Fibroblast of mammary gland (primary cell): ENCODE measurements around the gene HSPB3.

Experiments
- DNase-seq: peaks from one replicate; pipeline ENCODE4 v3.0.0-alpha.2; 2010; ENCODE audit warnings: low read depth
- H3K4me3 ChIP-seq: 2 replicates; pipeline ENCODE4 v1.5.1; 2011; ENCODE audit warnings: low read depth, mild to moderate bottlenecking, low read length, moderate library complexity; ENCODE audit not compliant: control insufficient read depth
- CTCF ChIP-seq: conservative IDR thresholded peaks from 2 replicates; pipeline ENCODE4 v1.5.1; 2011; ENCODE audit warnings: low read depth, low read length, inconsistent platforms; ENCODE audit not compliant: control insufficient read depth, insufficient read depth

Gene HSPB3

DNA sequence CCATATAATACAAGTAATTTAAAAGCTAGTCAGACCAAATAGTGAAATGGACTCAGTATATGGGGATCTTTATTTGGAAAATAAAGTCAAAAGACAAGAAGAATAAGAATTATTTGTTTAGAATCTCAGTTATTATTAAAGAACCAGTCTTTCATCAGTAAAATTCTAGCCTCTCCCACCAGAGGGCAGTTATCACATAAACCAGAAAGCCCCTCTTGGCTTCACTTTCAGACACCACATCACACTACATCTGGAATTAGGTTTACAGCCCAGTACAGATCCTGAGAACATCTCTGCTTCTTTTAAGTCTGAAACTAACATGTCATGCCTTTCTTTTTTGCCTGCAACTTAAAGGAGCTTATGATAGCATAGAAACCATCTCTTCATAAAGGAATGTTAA is 12.2 kb upstream of the HSPB3 start:
- peak; percentile 64 for TF ChIP-seq CTCF
- DNase-seq = peak; percentile 65
- no peak overlapping the region for H3K4me3 ChIP-seq

DNA sequence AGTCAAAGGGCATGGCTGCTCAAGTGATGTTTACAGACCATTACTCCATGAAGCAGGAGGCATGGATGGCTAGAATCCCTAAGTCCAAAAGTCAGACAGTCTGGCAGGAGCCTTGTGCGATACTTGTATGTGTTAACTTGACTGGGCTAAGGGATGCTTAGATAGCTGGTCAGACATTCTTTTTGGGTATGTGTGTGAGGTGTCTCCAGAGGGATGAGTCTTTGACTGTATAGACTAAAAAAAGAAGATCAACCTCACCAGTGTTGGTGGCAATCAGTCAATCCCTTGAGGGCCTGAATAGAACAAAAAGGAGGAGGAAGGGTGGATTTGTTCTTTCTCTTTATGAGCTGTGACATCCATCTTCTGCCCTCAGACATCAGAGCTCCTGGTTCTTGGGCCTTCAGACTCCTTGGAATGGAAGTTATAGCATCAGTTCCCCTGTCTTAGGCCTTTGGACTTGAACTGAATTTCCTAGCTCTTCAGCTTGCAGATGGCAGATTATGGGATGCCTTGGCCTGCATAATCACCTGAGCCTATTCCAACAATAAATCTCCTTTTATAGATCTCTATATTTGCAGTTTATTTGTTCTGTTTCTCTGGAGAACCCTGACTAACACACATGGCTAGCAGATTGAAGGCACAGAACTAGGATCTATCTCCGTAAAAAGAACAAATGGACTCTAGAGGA is 9.7 kb upstream of the HSPB3 start:
- DNase-seq = no peak
- no peak for TF ChIP-seq CTCF
- H3K4me3 ChIP-seq = no peak overlapping the region

DNA sequence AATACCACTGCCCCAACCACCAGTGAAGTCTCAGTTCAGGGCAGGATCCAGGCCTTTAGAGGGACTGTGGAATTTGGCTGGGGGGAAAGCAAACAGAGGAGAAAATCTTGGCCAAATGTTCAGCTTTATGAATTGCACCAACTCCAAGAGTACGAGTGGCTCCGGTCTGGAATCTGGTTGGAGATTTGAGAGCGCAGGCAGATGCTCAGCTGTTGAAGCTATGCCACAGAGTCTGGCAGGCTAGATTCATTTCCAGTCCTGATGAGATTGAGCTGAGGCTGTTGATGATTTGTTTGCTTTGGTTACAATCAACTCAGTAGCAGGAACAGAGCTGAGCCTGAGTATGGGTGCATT is 9.1 kb upstream of the HSPB3 start:
- no peak for TF ChIP-seq CTCF
- no peak for DNase-seq
- no peak overlapping the region for H3K4me3 ChIP-seq

- DNase-seq = no peak
- no peak for TF ChIP-seq CTCF
- no peak overlapping the region for H3K4me3 ChIP-seq
These were observed 5.6 kb upstream of the HSPB3 start for GRCh38 chr5:54449923-54450322.

- DNase-seq = no peak
- H3K4me3 ChIP-seq = no peak overlapping the region
- no peak for TF ChIP-seq CTCF
These were observed 5.0 kb upstream of the HSPB3 start for GRCh38 chr5:54450542-54450941.

DNA sequence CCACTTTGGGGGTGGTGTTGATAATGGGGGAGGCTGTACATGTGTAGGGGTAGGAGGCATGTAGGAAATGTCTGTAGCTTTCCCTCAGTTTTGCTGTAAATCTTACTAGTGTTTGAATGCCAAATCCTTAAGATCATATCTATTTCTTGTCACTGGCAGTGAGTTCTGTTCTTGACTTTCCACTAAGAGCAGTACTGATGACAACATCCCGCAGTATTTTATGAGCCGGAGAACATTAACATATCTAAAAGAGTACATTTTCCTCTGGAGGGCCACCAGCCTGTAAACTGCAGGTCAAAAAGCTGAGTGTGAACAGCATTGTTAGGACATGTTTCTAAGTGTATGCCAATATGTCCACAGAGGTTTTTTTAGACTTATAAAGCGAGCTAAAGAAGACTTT is 2.5 kb upstream of the HSPB3 start:
- no peak overlapping the region for H3K4me3 ChIP-seq
- no peak for TF ChIP-seq CTCF
- no peak for DNase-seq

DNA sequence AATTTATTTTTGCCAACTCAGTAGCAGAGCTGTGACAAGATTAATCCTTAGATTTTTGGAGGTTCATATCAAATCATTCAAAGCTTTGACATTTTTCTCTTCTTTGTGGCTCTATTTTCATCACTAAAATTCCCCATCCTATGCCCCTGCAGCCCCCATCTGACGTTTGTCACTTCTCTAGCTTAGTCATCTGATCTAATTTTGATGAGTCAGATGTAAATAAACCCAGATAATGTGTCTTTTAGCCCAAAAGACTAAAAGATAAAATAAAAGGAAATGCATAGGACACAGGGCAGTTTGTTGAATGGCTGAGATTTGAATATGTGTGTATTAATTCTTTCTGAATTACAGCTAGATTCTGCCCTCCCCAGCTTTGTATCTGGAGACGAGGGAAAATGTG is 897 bp upstream of the HSPB3 start:
- DNase-seq = no peak
- no peak overlapping the region for H3K4me3 ChIP-seq
- TF ChIP-seq CTCF = no peak
